ENCODE measurements around the gene PLA2G12B.
"Not testable (repeated sequence)": the region's sequence is repeated elsewhere in the genome, so short reads cannot be mapped to it uniquely, and the experiment has no call there.

The PLA2G12B gene

GRCh38 chr10:72946963-72947362, 7.6 kb downstream of the PLA2G12B start:
- DNase-seq, result no peak
- intact Hi-C loops (cut with DNase I), result no loop called here

GRCh38 chr10:72943498-72944234, 10.9 kb downstream of the PLA2G12B start:
- DNase-seq, result no peak
- intact Hi-C loops (cut with DNase I), result no loop called here

- DNase-seq, result no peak
- intact Hi-C loops (cut with DNase I), result no loop called here
These were observed 19.2 kb downstream of the PLA2G12B start for GRCh38 chr10:72935361-72935760.

GRCh38 chr10:72932259-72933015, 22.2 kb downstream of the PLA2G12B start:
- DNase-seq, result no peak
- intact Hi-C loops (cut with DNase I), result no loop called here

GRCh38 chr10:72930276-72930675, 24.3 kb downstream of the PLA2G12B start:
- no peak for DNase-seq
- intact Hi-C loops (cut with DNase I), result no loop called here

- intact Hi-C loops (cut with DNase I), result no loop called here
- DNase-seq, result no peak
These were observed 25.8 kb downstream of the PLA2G12B start for GRCh38 chr10:72928798-72929197.

GRCh38 chr10:72927485-72927884, 27.1 kb downstream of the PLA2G12B start:
- no peak for DNase-seq
- intact Hi-C loops (cut with DNase I), result no loop called here

- intact Hi-C loops (cut with DNase I), result no loop called here
- no peak for DNase-seq
These were observed 28.6 kb downstream of the PLA2G12B start for GRCh38 chr10:72925951-72926465.

GRCh38 chr10:72924351-72924750, 30.3 kb downstream of the PLA2G12B start:
- intact Hi-C loops (cut with DNase I), result no loop called here
- DNase-seq, result no peak

GRCh38 chr10:72921147-72921683, 33.4 kb downstream of the PLA2G12B start:
- DNase-seq; intact Hi-C loops (cut with DNase I): not testable (repeated sequence)

- intact Hi-C loops (cut with DNase I), result no loop called here
- no peak for DNase-seq
These were observed 36.3 kb downstream of the PLA2G12B start for GRCh38 chr10:72918352-72918751.

GRCh38 chr10:72917803-72918332, 36.7 kb downstream of the PLA2G12B start:
- DNase-seq; intact Hi-C loops (cut with DNase I): not testable (repeated sequence)

- intact Hi-C loops (cut with DNase I), result not testable (repeated sequence)
These were observed 37.4 kb downstream of the PLA2G12B start for GRCh38 chr10:72917201-72917600.

GRCh38 chr10:72913287-72913686, 41.3 kb downstream of the PLA2G12B start:
- no peak for DNase-seq

More at GRCh38 chr10:72917201-72917600, 37.4 kb downstream of the PLA2G12B start:
- DNase-seq, result not testable (repeated sequence)

GRCh38 chr10:72912736-72913135, 41.9 kb downstream of the PLA2G12B start:
- no peak for DNase-seq

More at GRCh38 chr10:72913287-72913686, 41.3 kb downstream of the PLA2G12B start:
- intact Hi-C loops (cut with DNase I), result no loop called here

GRCh38 chr10:72911758-72912157, 42.8 kb downstream of the PLA2G12B start:
- intact Hi-C loops (cut with DNase I), result no loop called here
- no peak for DNase-seq

More at GRCh38 chr10:72912736-72913135, 41.9 kb downstream of the PLA2G12B start:
- intact Hi-C loops (cut with DNase I), result no loop called here

- intact Hi-C loops (cut with DNase I), result no loop called here
- no peak for DNase-seq
These were observed 43.9 kb downstream of the PLA2G12B start for GRCh38 chr10:72910705-72911104.

GRCh38 chr10:72906446-72906845, 48.2 kb downstream of the PLA2G12B start:
- intact Hi-C loops (cut with DNase I), result no loop called here
- no peak for DNase-seq

- intact Hi-C loops (cut with DNase I), result no loop called here
- DNase-seq, result no peak
These were observed 49.8 kb downstream of the PLA2G12B start for GRCh38 chr10:72904806-72905205.

Measured in head of caudate nucleus (tissue), 42 donors.